Panc1 (cell line): Measurements from ENCODE around the gene FAM124B. TPM values are rescaled to one million over a fixed set of nuclear protein-coding genes. Genes with fewer than 3 reads are reported as not detected.

Experiments used
- ATAC-seq: fragments of 200-7000 bp; cut with Tn5 transposase; 2 replicates; pipeline ENCODE4 v1.9.1; 2020; ENCODE audit warnings: mild to moderate bottlenecking, moderate library complexity
- BruUV-seq: library from RNA; stranded (reverse); fragments of 400-500 nt; replicated peaks from 2 replicates; lab custom pipeline; 2021; lab: Mats Ljungman, UMichigan
- CTCF ChIA-PET: fragments of 300-600 bp; sonication (Branson Sonifier 250); formaldehyde crosslinking; loops from one replicate; lab custom pipeline; 2022; ENCODE audit warnings: antibody characterized with exemption; lab: Charles Lee
- POLR2A ChIA-PET: fragments of 300-600 bp; sonication (Branson Sonifier 250); formaldehyde crosslinking; loops from one replicate; lab custom pipeline; 2022; ENCODE audit warnings: antibody characterized with exemption; lab: Charles Lee
- DNase-seq: peaks from one replicate; pipeline ENCODE4 v3.0.0-alpha.2; 2010; ENCODE audit warnings: low read depth, low spot score
- H3K27ac ChIP-seq: 2 replicates; pipeline ENCODE4 v1.5.1; 2011; ENCODE audit warnings: mild to moderate bottlenecking, low read length, inconsistent platforms
- H3K27me3 ChIP-seq: fragments of 200-500 bp; sonication (Bioruptor generic); 2 replicates; pipeline ENCODE4 v1.6.0; 2014; ENCODE audit warnings: low read length, inconsistent platforms; ENCODE audit not compliant: control insufficient read depth, insufficient read depth
- H3K36me3 ChIP-seq: fragments of 200-500 bp; sonication (Bioruptor generic); 2 replicates; pipeline ENCODE4 v1.5.1; 2014; ENCODE audit warnings: inconsistent platforms, mild to moderate bottlenecking, low read length, moderate library complexity; ENCODE audit not compliant: control insufficient read depth, insufficient read depth
- H3K4me1 ChIP-seq: 2 replicates; pipeline ENCODE4 v1.5.1; 2011; ENCODE audit warnings: inconsistent platforms, mild to moderate bottlenecking, low read length, moderate library complexity; ENCODE audit not compliant: control insufficient read depth, insufficient read depth
- H3K4me3 ChIP-seq, 2 experiments: 2 replicates each; pipeline ENCODE4 v1.5.1; 2011 to 2012; ENCODE audit warnings: low read depth in 2 of 2, low read length in 2 of 2, mild to moderate bottlenecking in 2 of 2, inconsistent platforms in 1 of 2, moderate library complexity in 1 of 2
- H3K9me3 ChIP-seq: fragments of 200-500 bp; sonication (Bioruptor generic); 2 replicates; pipeline ENCODE4 v1.5.1; 2014; ENCODE audit warnings: low read depth, mild to moderate bottlenecking, inconsistent platforms, low read length, moderate library complexity; ENCODE audit not compliant: control insufficient read depth, insufficient read depth
- POLR2AphosphoS5 ChIP-seq: IDR thresholded peaks from 2 replicates; pipeline ENCODE4 v1.6.1; 2012; ENCODE audit warnings: mild to moderate bottlenecking, low read depth, low read length, moderate library complexity
- SIN3A ChIP-seq: IDR thresholded peaks from 2 replicates; pipeline ENCODE4 v1.6.1; 2012; ENCODE audit warnings: low read depth, mild to moderate bottlenecking, low read length, moderate library complexity, borderline replicate concordance; ENCODE audit not compliant: insufficient read depth
- TCF7L2 ChIP-seq: IDR thresholded peaks from 2 replicates; pipeline ENCODE4 v1.6.1; 2011; ENCODE audit warnings: mild to moderate bottlenecking, low read depth, low read length, inconsistent platforms
- in situ Hi-C: cut with HindIII; loops from 2 replicates; pipeline ENCODE4 v1.10.0; 2016; ENCODE audit warnings: low sequenced_read_pairs, low pct_unique_long_range_greater_than_20kb
- intact Hi-C: fragments of 100-400 bp; cut with micrococcal nuclease; formaldehyde crosslinking; loops from one replicate; pipeline ENCODE4 v1.10.0; 2022; ENCODE audit not compliant: unreplicated experiment
- total RNA-seq: library from RNA; stranded (reverse); gene quantifications from one replicate; pipeline ENCODE4 v1.2.1, GENCODE V29; 2021; ENCODE audit not compliant: unreplicated experiment
- TF ChIP-seq, protein P1 (sequence below), 2 experiments: IDR thresholded peaks; 2 replicates each; pipeline ENCODE4 v1.6.1; 2011 to 2012; ENCODE audit warnings: low read depth in 2 of 2, control low read depth in 1 of 2, low read length in 1 of 2, mild to moderate bottlenecking in 1 of 2, moderate library complexity in 1 of 2; ENCODE audit not compliant: insufficient read depth in 1 of 2
- TF ChIP-seq, protein P2 (sequence below): fragments of 450-650 bp; IDR thresholded peaks from 2 replicates; pipeline ENCODE4 v1.5.1; 2017; ENCODE audit warnings: mild to moderate bottlenecking

The FAM124B gene
- total RNA-seq, 1 experiment from 2014 or later: 0.08 TPM

DNA sequence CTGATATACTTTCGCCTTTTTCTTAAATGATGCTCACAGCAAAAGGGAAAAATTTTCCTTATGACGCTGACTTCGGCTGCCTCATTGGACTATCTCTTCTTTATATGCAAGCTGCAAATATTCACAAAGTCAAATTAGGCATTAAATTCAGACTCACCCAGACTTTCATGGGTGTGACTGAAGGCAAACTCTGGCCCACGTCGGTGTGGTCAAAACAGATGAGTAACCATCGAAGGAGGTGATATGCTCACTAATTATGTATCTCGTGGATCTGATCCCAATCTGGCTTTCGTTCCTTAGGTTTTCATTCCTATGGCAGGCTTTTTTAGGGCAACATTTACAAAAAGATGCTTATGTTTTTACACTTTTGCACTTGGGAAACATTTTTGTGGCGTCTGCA, 36.6 kb downstream of the FAM124B start:
- intact Hi-C loops: loop anchor here (10.0 kb wide), 1 partner anchor 391 kb away; no protein-coding TSS in a partner anchor
- no peak for TF ChIP-seq SIN3A
- no peak for TF ChIP-seq POLR2AphosphoS5
- TF ChIP-seq, protein P1, sequence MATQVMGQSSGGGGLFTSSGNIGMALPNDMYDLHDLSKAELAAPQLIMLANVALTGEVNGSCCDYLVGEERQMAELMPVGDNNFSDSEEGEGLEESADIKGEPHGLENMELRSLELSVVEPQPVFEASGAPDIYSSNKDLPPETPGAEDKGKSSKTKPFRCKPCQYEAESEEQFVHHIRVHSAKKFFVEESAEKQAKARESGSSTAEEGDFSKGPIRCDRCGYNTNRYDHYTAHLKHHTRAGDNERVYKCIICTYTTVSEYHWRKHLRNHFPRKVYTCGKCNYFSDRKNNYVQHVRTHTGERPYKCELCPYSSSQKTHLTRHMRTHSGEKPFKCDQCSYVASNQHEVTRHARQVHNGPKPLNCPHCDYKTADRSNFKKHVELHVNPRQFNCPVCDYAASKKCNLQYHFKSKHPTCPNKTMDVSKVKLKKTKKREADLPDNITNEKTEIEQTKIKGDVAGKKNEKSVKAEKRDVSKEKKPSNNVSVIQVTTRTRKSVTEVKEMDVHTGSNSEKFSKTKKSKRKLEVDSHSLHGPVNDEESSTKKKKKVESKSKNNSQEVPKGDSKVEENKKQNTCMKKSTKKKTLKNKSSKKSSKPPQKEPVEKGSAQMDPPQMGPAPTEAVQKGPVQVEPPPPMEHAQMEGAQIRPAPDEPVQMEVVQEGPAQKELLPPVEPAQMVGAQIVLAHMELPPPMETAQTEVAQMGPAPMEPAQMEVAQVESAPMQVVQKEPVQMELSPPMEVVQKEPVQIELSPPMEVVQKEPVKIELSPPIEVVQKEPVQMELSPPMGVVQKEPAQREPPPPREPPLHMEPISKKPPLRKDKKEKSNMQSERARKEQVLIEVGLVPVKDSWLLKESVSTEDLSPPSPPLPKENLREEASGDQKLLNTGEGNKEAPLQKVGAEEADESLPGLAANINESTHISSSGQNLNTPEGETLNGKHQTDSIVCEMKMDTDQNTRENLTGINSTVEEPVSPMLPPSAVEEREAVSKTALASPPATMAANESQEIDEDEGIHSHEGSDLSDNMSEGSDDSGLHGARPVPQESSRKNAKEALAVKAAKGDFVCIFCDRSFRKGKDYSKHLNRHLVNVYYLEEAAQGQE (IDR thresholded peaks at IDR 0.05; ENCODE audit: insufficient read depth in 1 of 2, low read depth in 2 of 2, low read length in 1 of 2): no peak
- no peak for TF ChIP-seq TCF7L2
- TF ChIP-seq, protein P2, sequence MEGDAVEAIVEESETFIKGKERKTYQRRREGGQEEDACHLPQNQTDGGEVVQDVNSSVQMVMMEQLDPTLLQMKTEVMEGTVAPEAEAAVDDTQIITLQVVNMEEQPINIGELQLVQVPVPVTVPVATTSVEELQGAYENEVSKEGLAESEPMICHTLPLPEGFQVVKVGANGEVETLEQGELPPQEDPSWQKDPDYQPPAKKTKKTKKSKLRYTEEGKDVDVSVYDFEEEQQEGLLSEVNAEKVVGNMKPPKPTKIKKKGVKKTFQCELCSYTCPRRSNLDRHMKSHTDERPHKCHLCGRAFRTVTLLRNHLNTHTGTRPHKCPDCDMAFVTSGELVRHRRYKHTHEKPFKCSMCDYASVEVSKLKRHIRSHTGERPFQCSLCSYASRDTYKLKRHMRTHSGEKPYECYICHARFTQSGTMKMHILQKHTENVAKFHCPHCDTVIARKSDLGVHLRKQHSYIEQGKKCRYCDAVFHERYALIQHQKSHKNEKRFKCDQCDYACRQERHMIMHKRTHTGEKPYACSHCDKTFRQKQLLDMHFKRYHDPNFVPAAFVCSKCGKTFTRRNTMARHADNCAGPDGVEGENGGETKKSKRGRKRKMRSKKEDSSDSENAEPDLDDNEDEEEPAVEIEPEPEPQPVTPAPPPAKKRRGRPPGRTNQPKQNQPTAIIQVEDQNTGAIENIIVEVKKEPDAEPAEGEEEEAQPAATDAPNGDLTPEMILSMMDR: no peak
- POLR2A ChIA-PET: no interaction called here
- H3K36me3 ChIP-seq: no peaks in the 10 kb centered on the region
- no peak overlapping the region for H3K27ac ChIP-seq
- no peaks in the 10 kb centered on the region for H3K4me1 ChIP-seq
- CTCF ChIA-PET: no interaction called here
- in situ Hi-C loops: no loop called here
- H3K27me3 ChIP-seq: no peaks in the 10 kb centered on the region
- H3K4me3 ChIP-seq: no peak overlapping the region
- no peaks in the 10 kb centered on the region for H3K9me3 ChIP-seq
- BruUV-seq: no TSS peak
- no peak for ATAC-seq
- DNase-seq: no peak

DNA sequence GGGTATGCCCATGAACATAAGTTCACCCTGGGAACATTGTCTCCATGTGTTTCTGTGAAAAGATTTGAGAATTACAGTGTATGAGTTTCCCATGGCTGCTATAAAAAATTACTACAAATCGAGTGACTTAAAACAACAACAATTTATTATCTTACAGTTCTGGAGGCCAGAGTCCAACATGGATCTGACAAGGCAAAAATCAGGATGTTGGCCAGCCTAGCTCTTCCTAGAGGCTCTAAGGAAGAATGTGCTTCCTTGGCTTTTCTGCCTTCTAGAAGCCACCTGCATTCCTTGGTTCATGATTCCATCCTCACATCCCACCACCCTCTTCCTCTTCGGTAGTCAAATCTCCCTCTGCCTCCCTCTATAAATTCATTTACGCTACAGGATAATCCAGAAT, 38.6 kb downstream of the FAM124B start:
- POLR2A ChIA-PET: no interaction called here
- CTCF ChIA-PET: no interaction called here
- TF ChIP-seq, protein P2: peak; percentile 17; the same call in 1 of the 2 replicates
- TF ChIP-seq, protein P1 (IDR thresholded peaks at IDR 0.05; ENCODE audit: insufficient read depth in 1 of 2, low read depth in 2 of 2, low read length in 1 of 2): no peak
- H3K27me3 ChIP-seq: no peaks in the 10 kb centered on the region
- in situ Hi-C loops: no loop called here
- ATAC-seq: no peak
- no peaks in the 10 kb centered on the region for H3K36me3 ChIP-seq
- intact Hi-C loops: loop anchor here (10.0 kb wide), 1 partner anchor 388 kb away; no protein-coding TSS in a partner anchor
- no peak overlapping the region for H3K27ac ChIP-seq
- DNase-seq: no peak
- no peaks in the 10 kb centered on the region for H3K9me3 ChIP-seq
- H3K4me1 ChIP-seq: no peaks in the 10 kb centered on the region
- no TSS peak for BruUV-seq
- H3K4me3 ChIP-seq: no peak overlapping the region
